Ascending aorta (tissue), 2 donors: Measurements from ENCODE around the gene MCM5. TPM values are rescaled to one million over a fixed set of nuclear protein-coding genes. Genes with fewer than 3 reads are reported as not detected.
"Not testable (repeated sequence)": the region's sequence is repeated elsewhere in the genome, so short reads cannot be mapped to it uniquely, and the experiment has no call there.

Experiments used
- DNase-seq, 2 donors: peaks; one replicate each; pipeline ENCODE4 v3.0.0-alpha.2; 2019; ENCODE audit warnings: low spot score in 2 of 2
- H3K27ac ChIP-seq, 2 donors: fragments of 200-600 bp; sonication (generic); one replicate each; pipeline ENCODE4 v1.5.1; 2016 to 2017; ENCODE audit warnings: mild to moderate bottlenecking in 1 of 2
- H3K27me3 ChIP-seq: fragments of 200-600 bp; sonication (generic); one replicate; pipeline ENCODE4 v1.5.1; 2017
- H3K36me3 ChIP-seq, 2 donors: fragments of 200-600 bp; sonication (generic); one replicate each; pipeline ENCODE4 v1.5.1; 2016
- H3K4me1 ChIP-seq, 2 donors: fragments of 200-600 bp; sonication (generic); one replicate each; pipeline ENCODE4 v1.5.1; 2016 to 2017; ENCODE audit warnings: mild to moderate bottlenecking in 1 of 2
- H3K4me3 ChIP-seq, 2 donors: fragments of 200-600 bp; sonication (generic); one replicate each; pipeline ENCODE4 v1.5.1; 2016 to 2017; ENCODE audit warnings: mild to moderate bottlenecking in 1 of 2
- H3K9me3 ChIP-seq, 2 donors: fragments of 200-600 bp; sonication (generic); one replicate each; pipeline ENCODE4 v1.5.1; 2016
- intact Hi-C: fragments of 100-400 bp; cut with DNase I; formaldehyde crosslinking; loops from one replicate; pipeline ENCODE4 v1.15.1; 2023
- total RNA-seq: library from RNA; depleted of rRNA; stranded (reverse); fragments of >200 nt; gene quantifications from one replicate; pipeline ENCODE4 v1.1.0, GENCODE V29; 2016
- TF ChIP-seq, protein P1 (sequence below), 3 experiments: fragments of 200-600 bp in 2 of 3; fragments of 450-650 bp in 1 of 3; sonication (generic) in 2 of 3; IDR thresholded peaks; one replicate each; pipeline ENCODE4 v1.5.1; 2016 to 2019; ENCODE audit warnings: antibody characterized with exemption in 3 of 3, mild to moderate bottlenecking in 1 of 3, moderate library complexity in 1 of 3

Gene MCM5
- total RNA-seq, 1 donor from 2014 or later = 31.1 TPM

DNA sequence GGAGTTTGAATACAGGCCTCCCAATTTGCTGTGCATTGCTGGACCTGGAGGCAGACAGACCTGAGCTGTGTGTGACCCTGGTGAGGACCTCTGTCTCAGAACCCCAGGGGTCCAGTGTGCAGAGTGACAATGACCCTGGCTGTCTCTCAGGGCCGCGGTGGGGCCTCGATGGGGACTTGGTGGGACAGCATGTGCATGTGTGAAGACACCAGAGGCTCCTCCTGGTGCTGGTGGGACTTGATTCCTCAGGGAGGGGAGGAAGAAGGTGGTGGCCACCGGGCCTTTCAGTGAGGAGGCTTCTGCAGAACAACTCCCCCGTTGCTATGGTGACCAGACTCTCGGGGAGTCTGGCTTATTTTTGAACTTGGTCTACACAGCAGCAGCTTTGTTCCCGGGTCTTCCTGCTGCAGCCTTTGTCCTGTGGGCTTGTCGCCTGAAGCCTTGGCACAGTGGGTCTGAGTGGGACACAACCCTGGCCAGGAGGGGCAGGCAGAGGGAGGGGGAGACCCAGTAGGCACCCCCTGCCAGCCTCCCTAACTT, 35.3 kb downstream of the MCM5 start:
- Histone ChIP-seq H3K9me3 (peaks cover 9 to 10% of the 10 kb centered on the region in 2 donors), H3K36me3 (peaks cover 0 to 8% of the 10 kb centered on the region in 2 donors), H3K27ac (no peak overlapping the region), H3K4me1 (peaks cover 0 to 7% of the 10 kb centered on the region in 2 donors), H3K27me3 (no peaks in the 10 kb centered on the region), H3K4me3 (no peak overlapping the region)
- no peak for DNase-seq
- TF ChIP-seq, protein P1, sequence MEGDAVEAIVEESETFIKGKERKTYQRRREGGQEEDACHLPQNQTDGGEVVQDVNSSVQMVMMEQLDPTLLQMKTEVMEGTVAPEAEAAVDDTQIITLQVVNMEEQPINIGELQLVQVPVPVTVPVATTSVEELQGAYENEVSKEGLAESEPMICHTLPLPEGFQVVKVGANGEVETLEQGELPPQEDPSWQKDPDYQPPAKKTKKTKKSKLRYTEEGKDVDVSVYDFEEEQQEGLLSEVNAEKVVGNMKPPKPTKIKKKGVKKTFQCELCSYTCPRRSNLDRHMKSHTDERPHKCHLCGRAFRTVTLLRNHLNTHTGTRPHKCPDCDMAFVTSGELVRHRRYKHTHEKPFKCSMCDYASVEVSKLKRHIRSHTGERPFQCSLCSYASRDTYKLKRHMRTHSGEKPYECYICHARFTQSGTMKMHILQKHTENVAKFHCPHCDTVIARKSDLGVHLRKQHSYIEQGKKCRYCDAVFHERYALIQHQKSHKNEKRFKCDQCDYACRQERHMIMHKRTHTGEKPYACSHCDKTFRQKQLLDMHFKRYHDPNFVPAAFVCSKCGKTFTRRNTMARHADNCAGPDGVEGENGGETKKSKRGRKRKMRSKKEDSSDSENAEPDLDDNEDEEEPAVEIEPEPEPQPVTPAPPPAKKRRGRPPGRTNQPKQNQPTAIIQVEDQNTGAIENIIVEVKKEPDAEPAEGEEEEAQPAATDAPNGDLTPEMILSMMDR (IDR thresholded peaks at IDR 0.05) = no peak
- intact Hi-C loops = loop anchor here (10.0 kb wide), 1 partner anchor 690 kb away; no protein-coding TSS in a partner anchor

DNA sequence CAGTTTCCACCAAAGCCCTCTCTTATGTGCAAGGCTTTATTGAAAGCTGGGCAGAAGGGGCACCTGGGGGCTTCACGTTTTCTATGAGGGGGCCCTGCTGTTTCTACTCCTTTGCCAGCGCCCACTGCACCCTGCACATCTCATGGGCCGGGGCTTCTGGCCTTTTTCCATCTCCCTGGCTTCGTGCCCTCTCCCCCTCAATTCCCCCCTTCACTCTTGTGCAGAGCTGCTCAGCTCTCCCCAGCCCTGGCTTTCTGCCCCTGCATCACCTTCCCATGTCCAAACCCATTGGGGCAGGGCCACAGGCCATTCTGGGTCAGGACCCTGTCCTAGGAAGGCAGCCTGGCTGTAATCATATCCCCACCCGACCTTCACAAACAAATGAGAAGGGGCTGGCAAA, 36.5 kb downstream of the MCM5 start:
- no peak overlapping the region for H3K4me3 ChIP-seq
- peaks cover 9 to 10% of the 10 kb centered on the region in 2 donors for H3K9me3 ChIP-seq
- no peak for DNase-seq
- no peaks in the 10 kb centered on the region for H3K4me1 ChIP-seq
- intact Hi-C loops = loop anchor here (10.0 kb wide), 1 partner anchor 688 kb away; no protein-coding TSS in a partner anchor
- H3K27me3 ChIP-seq = no peaks in the 10 kb centered on the region
- H3K36me3 ChIP-seq = peaks cover 0 to 8% of the 10 kb centered on the region in 2 donors
- no peak overlapping the region for H3K27ac ChIP-seq
- TF ChIP-seq, protein P1 (IDR thresholded peaks at IDR 0.05) = no peak

- H3K36me3 ChIP-seq = peaks cover 0 to 8% of the 10 kb centered on the region in 2 donors
- no peak for DNase-seq
- TF ChIP-seq, protein P1 (IDR thresholded peaks at IDR 0.05) = no peak
- no peak overlapping the region for H3K4me3 ChIP-seq
- H3K27me3 ChIP-seq = no peaks in the 10 kb centered on the region
- H3K27ac ChIP-seq = no peak overlapping the region
- intact Hi-C loops = loop anchor here (10.0 kb wide), 1 partner anchor 688 kb away; no protein-coding TSS in a partner anchor
- H3K9me3 ChIP-seq = peaks cover 9 to 10% of the 10 kb centered on the region in 2 donors
- no peaks in the 10 kb centered on the region for H3K4me1 ChIP-seq
Observed at GRCh38 chr22:35437049-35437448, 37.1 kb downstream of the MCM5 start.

GRCh38 chr22:35438673-35439364, 38.9 kb downstream of the MCM5 start:
- H3K36me3 ChIP-seq, H3K27ac ChIP-seq, H3K27me3 ChIP-seq, H3K9me3 ChIP-seq, H3K4me3 ChIP-seq, H3K4me1 ChIP-seq, DNase-seq: not testable (repeated sequence)
- intact Hi-C loops = loop anchor here (10.0 kb wide), 1 partner anchor 686 kb away; no protein-coding TSS in a partner anchor

GRCh38 chr22:35439365-35439717, 39.4 kb downstream of the MCM5 start:
- DNase-seq = no peak
- Histone ChIP-seq H3K4me1 (no peaks in the 10 kb centered on the region), H3K27me3 (no peaks in the 10 kb centered on the region), H3K27ac (no peak overlapping the region), H3K9me3 (no peaks in the 10 kb centered on the region), H3K4me3 (no peak overlapping the region), H3K36me3 (no peaks in the 10 kb centered on the region)
- intact Hi-C loops = loop anchor here (10.0 kb wide), 1 partner anchor 685 kb away; no protein-coding TSS in a partner anchor
- TF ChIP-seq, protein P1 (IDR thresholded peaks at IDR 0.05) = no peak

DNA sequence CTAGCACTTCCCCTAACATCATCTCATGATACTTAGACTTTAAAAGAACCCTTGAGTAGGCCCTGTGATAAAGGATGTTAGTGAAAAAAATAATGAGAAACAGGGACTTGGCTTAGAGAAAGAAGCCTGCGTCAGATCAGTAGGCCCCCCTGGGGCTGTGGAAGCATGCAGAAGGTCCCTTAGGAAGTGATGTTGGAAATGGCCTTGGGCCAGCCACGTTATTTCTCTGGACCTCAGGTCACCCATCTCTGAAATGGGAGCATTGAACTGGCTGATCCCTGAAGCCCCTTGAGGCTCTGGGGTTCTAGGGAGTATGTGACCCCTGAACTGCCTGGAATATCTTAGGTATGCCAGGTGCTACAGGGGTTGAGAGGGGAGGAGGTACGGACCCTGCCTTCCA, 40.2 kb downstream of the MCM5 start:
- intact Hi-C loops = no loop called here
- H3K9me3 ChIP-seq = no peaks in the 10 kb centered on the region
- H3K4me1 ChIP-seq = no peaks in the 10 kb centered on the region
- TF ChIP-seq, protein P1 (IDR thresholded peaks at IDR 0.05) = no peak
- H3K27ac ChIP-seq = no peak overlapping the region
- H3K4me3 ChIP-seq = no peak overlapping the region
- no peaks in the 10 kb centered on the region for H3K36me3 ChIP-seq
- no peak for DNase-seq
- H3K27me3 ChIP-seq = no peaks in the 10 kb centered on the region
